ENCODE results near the gene SLC7A10.

SLC7A10 gene

GRCh38 chr19:33194886-33195644, 30.6 kb downstream of the SLC7A10 start:
- Histone ChIP-seq H3F3A (ENCODE audit: control insufficient read depth, insufficient read depth) (no peaks in the 10 kb centered on the region), H3K36me3 (ENCODE audit: control insufficient read depth, low read length) (no peaks in the 10 kb centered on the region), H3K4me1 (ENCODE audit: control insufficient read depth, low read length) (no peaks in the 10 kb centered on the region), H3K27ac (ENCODE audit: low read depth, low read length) (no peak overlapping the region), H3K27me3 (ENCODE audit: control insufficient read depth, low read length) (no peaks in the 10 kb centered on the region), H3K79me2 (ENCODE audit: control insufficient read depth, low read length) (no peaks in the 10 kb centered on the region), H3K4me3 (ENCODE audit: low read length) (no peak overlapping the region), H3K9me2 (replicated peaks; ENCODE audit: control insufficient read depth, low read length) (no peaks in the 10 kb centered on the region), H3K4me2 (ENCODE audit: low read length) (no peak overlapping the region), H4K20me1 (ENCODE audit: control insufficient read depth, insufficient read depth, low read depth, low read length) (no peaks in the 10 kb centered on the region), H3K9me3 (ENCODE audit: control insufficient read depth, insufficient read depth, low read length) (no peaks in the 10 kb centered on the region)
- TF ChIP-seq, protein P1, sequence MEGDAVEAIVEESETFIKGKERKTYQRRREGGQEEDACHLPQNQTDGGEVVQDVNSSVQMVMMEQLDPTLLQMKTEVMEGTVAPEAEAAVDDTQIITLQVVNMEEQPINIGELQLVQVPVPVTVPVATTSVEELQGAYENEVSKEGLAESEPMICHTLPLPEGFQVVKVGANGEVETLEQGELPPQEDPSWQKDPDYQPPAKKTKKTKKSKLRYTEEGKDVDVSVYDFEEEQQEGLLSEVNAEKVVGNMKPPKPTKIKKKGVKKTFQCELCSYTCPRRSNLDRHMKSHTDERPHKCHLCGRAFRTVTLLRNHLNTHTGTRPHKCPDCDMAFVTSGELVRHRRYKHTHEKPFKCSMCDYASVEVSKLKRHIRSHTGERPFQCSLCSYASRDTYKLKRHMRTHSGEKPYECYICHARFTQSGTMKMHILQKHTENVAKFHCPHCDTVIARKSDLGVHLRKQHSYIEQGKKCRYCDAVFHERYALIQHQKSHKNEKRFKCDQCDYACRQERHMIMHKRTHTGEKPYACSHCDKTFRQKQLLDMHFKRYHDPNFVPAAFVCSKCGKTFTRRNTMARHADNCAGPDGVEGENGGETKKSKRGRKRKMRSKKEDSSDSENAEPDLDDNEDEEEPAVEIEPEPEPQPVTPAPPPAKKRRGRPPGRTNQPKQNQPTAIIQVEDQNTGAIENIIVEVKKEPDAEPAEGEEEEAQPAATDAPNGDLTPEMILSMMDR (IDR thresholded peaks at IDR 0.05; ENCODE audit: low read depth, low read length, poor library complexity, severe bottlenecking) = no peak
- TF ChIP-seq EZH2phosphoT487 (IDR thresholded peaks at IDR 0.05; ENCODE audit: borderline replicate concordance, low read length) = no peak

DNA sequence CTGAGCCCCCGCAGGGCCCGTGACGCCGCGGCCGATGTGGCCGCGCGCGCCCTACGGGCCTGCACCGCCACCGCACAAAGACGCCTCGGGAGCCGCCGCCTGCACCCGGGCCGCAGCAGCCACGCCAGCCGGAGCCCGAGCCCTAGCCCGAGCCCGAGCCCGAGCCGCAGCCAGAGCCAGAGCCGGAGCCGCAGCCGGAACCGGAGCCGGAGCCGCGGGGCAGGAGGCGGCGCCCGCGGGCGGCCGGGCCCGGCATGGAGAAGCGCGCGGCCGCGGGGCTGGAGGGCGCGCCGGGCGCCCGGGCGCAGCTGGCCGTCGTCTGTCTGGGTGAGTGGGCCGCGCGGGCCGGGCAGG, 31.1 kb downstream of the SLC7A10 start:
- Histone ChIP-seq H3K4me3 (ENCODE audit: low read length) (no peak overlapping the region), H4K20me1 (ENCODE audit: control insufficient read depth, insufficient read depth, low read depth, low read length) (no peaks in the 10 kb centered on the region), H3K27ac (ENCODE audit: low read depth, low read length) (no peak overlapping the region), H3K36me3 (ENCODE audit: control insufficient read depth, low read length) (no peaks in the 10 kb centered on the region), H3K9me2 (replicated peaks; ENCODE audit: control insufficient read depth, low read length) (no peaks in the 10 kb centered on the region), H3K27me3 (ENCODE audit: control insufficient read depth, low read length) (no peaks in the 10 kb centered on the region), H3F3A (ENCODE audit: control insufficient read depth, insufficient read depth) (no peaks in the 10 kb centered on the region), H3K4me2 (ENCODE audit: low read length) (no peak overlapping the region), H3K79me2 (ENCODE audit: control insufficient read depth, low read length) (no peaks in the 10 kb centered on the region), H3K9me3 (ENCODE audit: control insufficient read depth, insufficient read depth, low read length) (no peaks in the 10 kb centered on the region), H3K4me1 (ENCODE audit: control insufficient read depth, low read length) (no peaks in the 10 kb centered on the region)
- no peak for TF ChIP-seq EZH2phosphoT487 (IDR thresholded peaks at IDR 0.05; ENCODE audit: borderline replicate concordance, low read length)
- TF ChIP-seq, protein P1 (IDR thresholded peaks at IDR 0.05; ENCODE audit: low read depth, low read length, poor library complexity, severe bottlenecking) = no peak

DNA sequence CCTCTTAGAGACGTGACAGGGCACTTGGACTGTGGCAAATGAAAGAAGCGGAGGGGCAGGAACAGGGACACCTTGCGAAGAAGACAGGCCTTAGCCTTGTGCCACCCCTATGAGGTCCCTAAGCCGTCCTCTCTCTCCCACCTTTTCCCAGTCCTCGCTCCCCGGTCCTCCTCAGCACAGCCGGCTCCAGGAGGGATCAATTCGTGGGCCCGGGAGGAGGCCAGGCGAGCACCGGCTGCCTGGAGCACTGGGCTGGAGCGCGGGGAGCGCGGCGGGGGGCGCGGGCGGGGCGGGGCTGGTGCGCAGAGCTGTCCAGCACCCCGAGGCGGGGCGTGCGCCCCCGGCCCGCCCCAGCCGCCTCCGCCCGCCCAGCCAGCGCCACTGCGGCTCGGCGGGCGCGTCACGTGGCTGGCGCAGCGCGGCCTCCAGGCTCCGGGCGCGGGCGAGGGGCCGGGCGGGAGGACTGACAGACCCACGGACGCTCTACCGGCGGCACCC, 31.7 kb downstream of the SLC7A10 start, which contains the start of gene LRP3:
TSS of gene LRP3 (plus strand) at position 466 of the 498 bp plus-strand sequence. CDS start 456 bp downstream, outside the sequence.
- no peak within 1 kb of the TSS for H3K4me3 ChIP-seq (ENCODE audit: low read length)

More for the DNA sequence above, 31.7 kb downstream of the SLC7A10 start, which contains the start of gene LRP3:
- no peak within 1 kb of the TSS for H3K27ac ChIP-seq (ENCODE audit: low read depth, low read length)
- H3K4me2 ChIP-seq (ENCODE audit: low read length) = no peak within 1 kb of the TSS
- no peaks in the 10 kb centered on the region for H3K9me3 ChIP-seq (ENCODE audit: control insufficient read depth, insufficient read depth, low read length)
- no peaks in the 10 kb centered on the region for H3K79me2 ChIP-seq (ENCODE audit: control insufficient read depth, low read length)
- H3K4me1 ChIP-seq (ENCODE audit: control insufficient read depth, low read length) = no peaks in the 10 kb centered on the region
- H4K20me1 ChIP-seq (ENCODE audit: control insufficient read depth, insufficient read depth, low read depth, low read length) = no peaks in the 10 kb centered on the region
- no peak for TF ChIP-seq EZH2phosphoT487 (IDR thresholded peaks at IDR 0.05; ENCODE audit: borderline replicate concordance, low read length)
- TF ChIP-seq, protein P1 (IDR thresholded peaks at IDR 0.05; ENCODE audit: low read depth, low read length, poor library complexity, severe bottlenecking) = no peak
- no peaks in the 10 kb centered on the region for H3F3A ChIP-seq (ENCODE audit: control insufficient read depth, insufficient read depth)
- H3K27me3 ChIP-seq (ENCODE audit: control insufficient read depth, low read length) = no peaks in the 10 kb centered on the region
- no peaks in the 10 kb centered on the region for H3K36me3 ChIP-seq (ENCODE audit: control insufficient read depth, low read length)
- no peaks in the 10 kb centered on the region for H3K9me2 ChIP-seq (replicated peaks; ENCODE audit: control insufficient read depth, low read length)
